ENCODE results near the gene BAG3.
"Not testable (repeated sequence)": the region's sequence is repeated elsewhere in the genome, so short reads cannot be mapped to it uniquely, and the experiment has no call there.

GRCh38 chr10:119707331-119707730, 56.2 kb downstream of the BAG3 start:
- TF ChIP-seq, protein P1, sequence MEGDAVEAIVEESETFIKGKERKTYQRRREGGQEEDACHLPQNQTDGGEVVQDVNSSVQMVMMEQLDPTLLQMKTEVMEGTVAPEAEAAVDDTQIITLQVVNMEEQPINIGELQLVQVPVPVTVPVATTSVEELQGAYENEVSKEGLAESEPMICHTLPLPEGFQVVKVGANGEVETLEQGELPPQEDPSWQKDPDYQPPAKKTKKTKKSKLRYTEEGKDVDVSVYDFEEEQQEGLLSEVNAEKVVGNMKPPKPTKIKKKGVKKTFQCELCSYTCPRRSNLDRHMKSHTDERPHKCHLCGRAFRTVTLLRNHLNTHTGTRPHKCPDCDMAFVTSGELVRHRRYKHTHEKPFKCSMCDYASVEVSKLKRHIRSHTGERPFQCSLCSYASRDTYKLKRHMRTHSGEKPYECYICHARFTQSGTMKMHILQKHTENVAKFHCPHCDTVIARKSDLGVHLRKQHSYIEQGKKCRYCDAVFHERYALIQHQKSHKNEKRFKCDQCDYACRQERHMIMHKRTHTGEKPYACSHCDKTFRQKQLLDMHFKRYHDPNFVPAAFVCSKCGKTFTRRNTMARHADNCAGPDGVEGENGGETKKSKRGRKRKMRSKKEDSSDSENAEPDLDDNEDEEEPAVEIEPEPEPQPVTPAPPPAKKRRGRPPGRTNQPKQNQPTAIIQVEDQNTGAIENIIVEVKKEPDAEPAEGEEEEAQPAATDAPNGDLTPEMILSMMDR (IDR thresholded peaks at IDR 0.05; ENCODE audit: low read depth, low read length, poor library complexity, severe bottlenecking): not testable (repeated sequence)
- not testable (repeated sequence) for TF ChIP-seq EZH2phosphoT487 (IDR thresholded peaks at IDR 0.05; ENCODE audit: borderline replicate concordance, low read length)

Measured in DOHH2 (cell line).